ENCODE results near the gene FAM3D.

Gene FAM3D

GRCh38 chr3:58652624-58653023 lies 13.9 kb downstream of the FAM3D start:
- no peak overlapping the region for H3K4me3 ChIP-seq (ENCODE audit: low read depth, low read length)
- no peak for TF ChIP-seq CTCF (IDR thresholded peaks at IDR 0.05; ENCODE audit: low read depth, low read length)

GRCh38 chr3:58651276-58651675 lies 15.3 kb downstream of the FAM3D start:
- H3K4me3 ChIP-seq (ENCODE audit: low read depth, low read length) = no peak overlapping the region
- TF ChIP-seq CTCF (IDR thresholded peaks at IDR 0.05; ENCODE audit: low read depth, low read length) = no peak

GRCh38 chr3:58647381-58648141 lies 19.0 kb downstream of the FAM3D start:
- no peak for TF ChIP-seq CTCF (IDR thresholded peaks at IDR 0.05; ENCODE audit: low read depth, low read length)
- no peak overlapping the region for H3K4me3 ChIP-seq (ENCODE audit: low read depth, low read length)

GRCh38 chr3:58646503-58646902 lies 20.1 kb downstream of the FAM3D start:
- no peak for TF ChIP-seq CTCF (IDR thresholded peaks at IDR 0.05; ENCODE audit: low read depth, low read length)
- H3K4me3 ChIP-seq (ENCODE audit: low read depth, low read length) = no peak overlapping the region

GRCh38 chr3:58645726-58646125 lies 20.8 kb downstream of the FAM3D start:
- no peak for TF ChIP-seq CTCF (IDR thresholded peaks at IDR 0.05; ENCODE audit: low read depth, low read length)
- H3K4me3 ChIP-seq (ENCODE audit: low read depth, low read length) = no peak overlapping the region

GRCh38 chr3:58642846-58643245 lies 23.7 kb downstream of the FAM3D start:
- no peak overlapping the region for H3K4me3 ChIP-seq (ENCODE audit: low read depth, low read length)
- TF ChIP-seq CTCF (IDR thresholded peaks at IDR 0.05; ENCODE audit: low read depth, low read length) = no peak

- peak; percentile 92 for TF ChIP-seq CTCF (IDR thresholded peaks at IDR 0.05; ENCODE audit: low read depth, low read length)
- no peak overlapping the region for H3K4me3 ChIP-seq (ENCODE audit: low read depth, low read length)
Observed at GRCh38 chr3:58640700-58641372, 25.7 kb downstream of the FAM3D start.
